Stimulated activated CD4-positive, alpha-beta T cell treated with anti-CD3 and anti-CD28 coated beads, Interleukin-12 subunit alpha, Interleukin-12 subunit beta, amount 100 ng/mL, for 24 hours (primary cell): ENCODE measurements around the gene SRPK2.
"Not testable (repeated sequence)": the region's sequence is repeated elsewhere in the genome, so short reads cannot be mapped to it uniquely, and the experiment has no call there.

Experiments
- DNase-seq, 2 experiments: peaks; one replicate each; pipeline ENCODE4 v3.0.0-alpha.2; 2020; ENCODE audit warnings: low read depth in 2 of 2

SRPK2 gene

GRCh38 chr7:105388356-105389087 is at the start of gene SRPK2:
Gene SRPK2, minus strand, starts transcription at chr7:105388921.
- DNase-seq, result peak; percentile 59 to 63

DNA sequence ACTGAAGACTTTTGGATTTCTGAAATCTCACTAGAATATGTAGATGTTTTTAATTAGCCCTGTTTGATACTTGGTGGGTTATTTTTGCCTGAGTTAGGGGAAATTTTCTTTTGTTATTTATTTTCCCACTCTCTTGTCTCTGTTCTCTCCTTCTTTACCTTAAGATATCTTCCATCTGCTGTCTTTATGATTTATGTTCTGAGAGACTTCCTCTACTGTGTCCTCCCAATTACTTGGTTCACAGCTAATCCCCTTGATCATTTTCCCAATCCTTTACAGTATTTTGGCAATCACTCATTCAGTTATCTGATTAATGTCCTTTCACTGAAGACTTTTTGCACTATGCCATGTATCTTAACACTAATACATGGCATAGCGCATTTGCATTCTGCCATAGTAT is 49.5 kb upstream of the SRPK2 start:
- no peak for DNase-seq

- not testable (repeated sequence) for DNase-seq
Observed at GRCh38 chr7:105437356-105437755, 48.6 kb upstream of the SRPK2 start.

- DNase-seq, result peak in 1 of 2 experiments; percentile 15
Observed at GRCh38 chr7:105429746-105430612, 41.3 kb upstream of the SRPK2 start.

- no peak for DNase-seq
Observed at GRCh38 chr7:105426606-105427146, 38.0 kb upstream of the SRPK2 start.

GRCh38 chr7:105423987-105424386 is 35.3 kb upstream of the SRPK2 start:
- DNase-seq, result no peak

DNA sequence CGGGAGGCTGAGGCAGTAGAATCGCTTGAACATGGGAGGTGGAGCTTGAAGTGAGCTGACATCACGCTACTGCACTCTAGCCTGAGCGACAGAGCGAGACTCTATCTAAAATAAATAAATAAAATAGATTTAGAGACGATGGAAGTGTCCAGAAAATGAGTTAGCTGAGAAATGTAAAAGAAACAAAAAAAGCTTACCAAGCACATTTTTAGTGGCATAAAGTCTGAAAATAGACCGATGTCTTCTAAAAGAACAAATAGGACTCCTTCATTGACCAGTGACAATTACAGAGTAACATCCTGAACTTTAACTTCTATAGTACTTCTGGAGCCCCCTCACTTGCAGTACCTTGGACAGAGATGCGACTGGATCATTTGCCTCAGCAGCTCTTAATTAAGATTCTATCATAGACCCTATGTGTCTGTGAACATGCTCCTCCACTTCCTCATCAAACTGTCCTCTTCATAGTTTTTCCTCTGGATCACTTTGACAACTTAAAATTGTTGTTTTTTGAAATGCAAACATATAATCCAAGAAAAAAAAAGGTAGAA is 25.2 kb upstream of the SRPK2 start:
- DNase-seq, result no peak

DNA sequence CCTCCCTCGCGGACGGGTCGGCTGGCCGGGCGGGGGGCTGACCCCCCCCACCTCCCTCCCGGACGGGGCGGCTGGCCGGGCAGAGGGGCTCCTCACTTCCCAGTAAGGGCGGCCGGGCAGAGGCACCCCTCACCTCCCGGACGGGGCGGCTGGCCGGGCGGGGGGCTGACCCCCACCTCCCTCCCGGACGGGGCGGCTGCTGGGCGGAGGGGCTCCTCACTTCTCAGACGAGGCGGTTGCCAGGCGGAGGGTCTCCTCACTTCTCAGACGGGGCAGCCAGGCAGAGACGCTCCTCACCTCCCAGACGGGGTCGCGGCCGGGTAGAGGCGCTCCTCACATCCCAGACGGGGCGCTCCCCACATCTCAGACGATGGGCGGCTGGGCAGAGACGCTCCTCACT is 22.1 kb upstream of the SRPK2 start:
- not testable (repeated sequence) for DNase-seq

- DNase-seq, result not testable (repeated sequence)
Observed at GRCh38 chr7:105409775-105410174, 21.1 kb upstream of the SRPK2 start.

DNA sequence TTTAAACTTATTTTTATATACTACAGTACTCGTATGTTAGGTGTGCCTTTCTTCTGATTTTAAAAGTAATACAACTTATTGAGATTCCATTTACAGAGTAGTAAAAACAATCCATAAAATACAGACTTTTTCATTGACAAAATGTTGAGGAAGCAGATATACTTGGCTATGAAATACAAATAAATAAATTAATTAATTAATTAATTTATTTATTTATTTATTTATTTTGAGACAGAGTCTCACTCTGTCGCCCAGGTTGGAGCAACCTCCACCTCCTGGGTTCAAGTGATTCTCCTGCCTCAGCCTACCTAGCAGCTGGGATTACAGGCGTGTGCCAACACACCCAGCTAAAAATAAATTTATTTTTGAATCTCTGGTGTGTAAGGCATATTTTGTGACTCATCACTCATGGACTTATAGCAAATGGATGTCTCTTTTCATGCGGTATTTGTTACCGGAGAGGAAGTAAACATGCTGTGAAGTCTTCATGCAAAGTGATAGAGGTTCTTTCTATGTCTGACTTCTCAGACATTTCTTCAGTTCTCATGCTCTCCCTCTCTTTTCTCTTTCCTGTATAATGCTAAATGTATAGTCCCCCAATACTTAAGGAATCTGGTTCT is 20.2 kb upstream of the SRPK2 start:
- no peak for DNase-seq

DNA sequence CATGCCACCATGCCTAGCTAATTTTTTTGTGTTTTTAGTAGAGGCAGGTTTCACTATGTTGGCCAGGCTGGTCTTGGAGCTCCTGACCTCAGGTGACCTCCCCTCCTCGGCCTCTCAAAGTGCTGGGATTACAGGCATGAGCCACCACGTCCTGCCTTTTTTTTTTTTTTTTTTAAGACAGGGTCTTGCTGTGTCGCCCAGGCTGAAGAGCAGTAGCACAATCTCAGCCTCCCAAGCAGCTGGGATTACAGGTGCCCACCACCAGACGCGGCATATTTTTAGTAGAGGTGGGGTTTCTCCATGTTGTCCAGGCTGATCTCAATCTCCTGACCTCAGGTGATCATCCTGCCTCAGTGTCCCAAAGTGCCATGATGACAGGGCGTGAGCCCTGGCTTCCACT is 14.4 kb upstream of the SRPK2 start:
- no peak for DNase-seq

- DNase-seq, result no peak
Observed at GRCh38 chr7:105402221-105403095, 13.7 kb upstream of the SRPK2 start.

GRCh38 chr7:105399043-105399725 is 10.5 kb upstream of the SRPK2 start:
- no peak for DNase-seq

DNA sequence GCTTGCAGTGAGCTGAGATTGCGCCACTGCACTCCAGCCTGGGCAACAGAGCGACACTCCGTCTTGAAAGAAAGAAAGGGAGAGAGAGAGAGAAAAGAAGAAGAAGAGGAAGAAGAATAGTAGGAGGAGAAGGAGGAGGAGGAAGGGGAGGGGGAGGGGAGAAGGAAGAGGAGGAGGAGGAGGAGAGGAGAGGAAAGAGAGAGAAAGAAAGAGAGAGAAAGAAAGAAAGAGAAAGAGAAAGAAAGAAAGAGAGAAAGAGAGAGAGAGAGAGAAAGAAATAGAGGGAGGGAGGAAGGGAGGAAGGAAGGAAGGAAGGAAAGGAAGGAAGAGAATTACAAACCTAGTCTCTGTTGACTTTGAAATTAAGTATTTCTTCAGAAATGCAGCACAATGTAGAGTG is 7.8 kb upstream of the SRPK2 start:
- no peak for DNase-seq

DNA sequence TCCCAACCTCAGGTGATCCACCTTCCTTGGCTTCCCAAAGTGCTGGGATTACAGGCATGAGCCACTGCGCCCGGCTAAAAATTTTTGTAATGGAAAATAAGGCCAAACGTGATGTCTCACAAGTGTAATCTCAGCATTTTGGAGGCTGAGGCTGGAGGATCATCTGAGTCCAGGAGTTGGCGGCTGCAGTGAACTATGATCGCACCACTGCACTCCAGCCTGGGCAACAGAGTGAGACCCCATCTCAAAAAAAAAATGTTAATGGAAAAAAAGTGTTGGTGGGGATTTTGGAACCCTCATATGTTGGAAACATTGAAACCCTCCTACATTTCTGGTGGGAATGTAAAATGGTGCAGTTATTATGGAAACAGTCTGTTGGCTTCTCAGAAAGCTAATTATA is 2.7 kb upstream of the SRPK2 start:
- no peak for DNase-seq

- no peak for DNase-seq
Observed at GRCh38 chr7:105389889-105390288, 1.2 kb upstream of the SRPK2 start.

GRCh38 chr7:105389088-105389650 is 448 bp upstream of the SRPK2 start:
- DNase-seq, result peak in 1 of 2 experiments; percentile 5

GRCh38 chr7:105387508-105388355 is 989 bp downstream of the SRPK2 start:
- DNase-seq, result peak; percentile 9 to 39

DNA sequence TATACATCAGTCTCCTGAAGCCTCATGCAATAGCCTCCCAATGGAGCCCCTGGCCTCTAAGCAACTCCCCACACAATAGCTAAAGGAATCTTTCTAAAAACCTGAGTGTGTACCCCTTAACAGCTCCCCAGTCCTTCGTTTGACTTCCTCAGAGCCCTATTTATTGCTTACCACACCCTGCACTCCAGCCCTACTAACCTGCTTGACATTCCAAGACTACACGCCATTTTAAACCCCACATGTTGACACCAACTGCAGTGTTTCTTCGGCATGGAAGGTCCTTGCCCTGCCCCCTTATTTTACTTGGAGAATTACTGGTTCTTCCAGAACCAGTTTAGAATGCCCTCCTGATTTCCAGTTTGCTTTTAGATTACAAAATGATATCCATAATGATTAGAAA is 10.8 kb downstream of the SRPK2 start:
- no peak for DNase-seq
